OCI-LY1 (cell line): ENCODE data around the gene FRK.

Source experiments
- H2AFZ ChIP-seq: fragments of 200-600 bp; sonication (generic), shearing (Covaris generic); 2 replicates; pipeline ENCODE4 v1.6.0; 2014; ENCODE audit warnings: antibody characterized with exemption, mild to moderate bottlenecking, low read length
- H3F3A ChIP-seq: fragments of 200-600 bp; sonication (generic), shearing (Covaris generic); 2 replicates; pipeline ENCODE4 v1.6.0; 2014; ENCODE audit warnings: mild to moderate bottlenecking, antibody characterized with exemption, low read length, moderate library complexity; ENCODE audit not compliant: insufficient read depth
- H3K27ac ChIP-seq: fragments of 200-600 bp; sonication (generic); 2 replicates; pipeline ENCODE4 v1.5.1; 2014; ENCODE audit warnings: low read length, mixed run types, mild to moderate bottlenecking, low read depth; ENCODE audit not compliant: poor library complexity, severe bottlenecking
- H3K27me3 ChIP-seq: fragments of 200-600 bp; sonication (generic); 2 replicates; pipeline ENCODE4 v1.6.0; 2014; ENCODE audit warnings: antibody characterized with exemption, mild to moderate bottlenecking, low read length, moderate library complexity; ENCODE audit not compliant: insufficient read depth
- H3K36me3 ChIP-seq: fragments of 200-600 bp; sonication (generic); 2 replicates; pipeline ENCODE4 v1.6.1; 2014; ENCODE audit warnings: mild to moderate bottlenecking, antibody characterized with exemption, low read length, moderate library complexity, mixed read lengths; ENCODE audit not compliant: insufficient read depth
- H3K4me1 ChIP-seq: fragments of 200-600 bp; sonication (generic); 2 replicates; pipeline ENCODE4 v1.5.1; 2014; ENCODE audit warnings: mild to moderate bottlenecking, low read length, moderate library complexity; ENCODE audit not compliant: insufficient read depth, severe bottlenecking
- H3K4me2 ChIP-seq: fragments of 200-600 bp; sonication (generic), shearing (Covaris generic); 2 replicates; pipeline ENCODE4 v1.6.1; 2014; ENCODE audit warnings: low read length
- H3K4me3 ChIP-seq: fragments of 200-600 bp; sonication (generic); 2 replicates; pipeline ENCODE4 v1.5.1; 2014; ENCODE audit warnings: low read length, low read depth, mild to moderate bottlenecking, mixed read lengths; ENCODE audit not compliant: poor library complexity, severe bottlenecking
- H3K79me2 ChIP-seq: fragments of 200-600 bp; shearing (Covaris generic); 2 replicates; pipeline ENCODE4 v1.6.1; 2016; ENCODE audit warnings: mixed run types, low read length, mixed read lengths; ENCODE audit not compliant: insufficient read depth
- H3K9ac ChIP-seq: fragments of 200-600 bp; sonication (generic), shearing (Covaris generic); 2 replicates; pipeline ENCODE4 v1.6.1; 2014; ENCODE audit warnings: mild to moderate bottlenecking, low read length, mixed read lengths
- H3K9me2 ChIP-seq: fragments of 200-600 bp; sonication (generic), shearing (Covaris generic); 2 replicates; pipeline ENCODE4 v1.6.1; 2014; ENCODE audit warnings: low read depth, mild to moderate bottlenecking, low read length, mixed read lengths
- H3K9me3 ChIP-seq: fragments of 200-600 bp; shearing (Covaris generic); 2 replicates; pipeline ENCODE4 v1.6.1; 2014; ENCODE audit warnings: low read length, mixed read lengths
- H4K20me1 ChIP-seq: fragments of 200-600 bp; sonication (generic), shearing (Covaris generic); 2 replicates; pipeline ENCODE4 v1.6.0; 2016; ENCODE audit warnings: mild to moderate bottlenecking, low read length; ENCODE audit not compliant: insufficient read depth
- EZH2 ChIP-seq: fragments of 200-600 bp; sonication (generic), shearing (Covaris generic); IDR thresholded peaks from 2 replicates; pipeline ENCODE4 v1.8.0; 2017; ENCODE audit warnings: borderline replicate concordance, mixed run types, mild to moderate bottlenecking, antibody characterized with exemption, low read length, moderate library complexity, mixed read lengths
- TF ChIP-seq, protein P1 (sequence below): fragments of 200-600 bp; sonication (generic), shearing (Covaris generic); IDR thresholded peaks from 2 replicates; pipeline ENCODE4 v1.5.1; 2017; ENCODE audit warnings: mild to moderate bottlenecking, antibody characterized with exemption, low read length, moderate library complexity, mixed read lengths

The FRK gene

DNA sequence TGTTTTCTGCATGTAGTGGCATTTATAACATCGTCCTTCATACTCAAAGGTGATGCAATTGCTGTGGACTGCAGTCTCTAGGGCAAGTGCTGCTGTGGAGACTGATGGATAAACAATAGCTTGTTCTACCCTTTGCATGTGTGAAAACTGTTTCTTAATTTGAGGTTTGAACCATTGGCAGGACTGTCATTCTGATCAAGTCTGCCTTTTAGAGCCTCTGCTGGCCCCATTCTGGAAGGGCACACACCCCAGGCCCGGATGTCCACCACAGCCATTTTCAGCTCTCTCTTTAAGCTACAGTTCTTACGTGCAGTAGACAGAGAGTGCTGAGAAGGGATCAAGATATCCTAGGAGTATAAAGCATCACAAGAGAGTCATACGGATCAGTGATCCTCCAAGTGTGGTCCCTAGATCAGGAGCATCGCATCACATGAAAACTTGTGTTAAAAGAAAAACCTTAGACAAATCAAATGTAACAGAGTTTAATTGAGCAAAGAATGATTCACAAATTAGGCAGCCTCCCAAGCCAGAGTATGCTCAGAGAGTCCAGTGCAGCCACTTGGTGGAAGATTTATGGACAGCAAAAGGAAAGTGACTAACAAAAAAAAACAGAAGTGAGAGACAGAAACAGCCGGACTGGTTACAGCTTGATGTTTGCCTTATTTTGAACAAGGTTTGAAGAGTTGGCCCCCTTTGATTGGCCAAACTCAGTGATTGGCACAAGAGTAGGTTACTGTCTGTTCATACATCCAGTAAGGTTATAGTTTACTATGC lies 52.0 kb downstream of the FRK start:
- Histone ChIP-seq H3K79me2 (no peaks in the 10 kb centered on the region), H3K27ac (peak overlapping the region; percentile 53), H3K36me3 (no peaks in the 10 kb centered on the region), H3K4me2 (peak overlapping the region; percentile 36; the same call in 1 of the 2 replicates), H3K9ac (no peak overlapping the region; the same call in 1 of the 2 replicates), H3K9me2 (no peaks in the 10 kb centered on the region), H3K4me3 (no peak overlapping the region), H3F3A (no peaks in the 10 kb centered on the region), H4K20me1 (no peaks in the 10 kb centered on the region), H2AFZ (no peak overlapping the region), H3K9me3 (no peaks in the 10 kb centered on the region), H3K4me1 (peaks cover 10% of the 10 kb centered on the region), H3K27me3 (no peaks in the 10 kb centered on the region)
- TF ChIP-seq, protein P1, sequence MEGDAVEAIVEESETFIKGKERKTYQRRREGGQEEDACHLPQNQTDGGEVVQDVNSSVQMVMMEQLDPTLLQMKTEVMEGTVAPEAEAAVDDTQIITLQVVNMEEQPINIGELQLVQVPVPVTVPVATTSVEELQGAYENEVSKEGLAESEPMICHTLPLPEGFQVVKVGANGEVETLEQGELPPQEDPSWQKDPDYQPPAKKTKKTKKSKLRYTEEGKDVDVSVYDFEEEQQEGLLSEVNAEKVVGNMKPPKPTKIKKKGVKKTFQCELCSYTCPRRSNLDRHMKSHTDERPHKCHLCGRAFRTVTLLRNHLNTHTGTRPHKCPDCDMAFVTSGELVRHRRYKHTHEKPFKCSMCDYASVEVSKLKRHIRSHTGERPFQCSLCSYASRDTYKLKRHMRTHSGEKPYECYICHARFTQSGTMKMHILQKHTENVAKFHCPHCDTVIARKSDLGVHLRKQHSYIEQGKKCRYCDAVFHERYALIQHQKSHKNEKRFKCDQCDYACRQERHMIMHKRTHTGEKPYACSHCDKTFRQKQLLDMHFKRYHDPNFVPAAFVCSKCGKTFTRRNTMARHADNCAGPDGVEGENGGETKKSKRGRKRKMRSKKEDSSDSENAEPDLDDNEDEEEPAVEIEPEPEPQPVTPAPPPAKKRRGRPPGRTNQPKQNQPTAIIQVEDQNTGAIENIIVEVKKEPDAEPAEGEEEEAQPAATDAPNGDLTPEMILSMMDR, result no peak
- TF ChIP-seq EZH2, result no peak

DNA sequence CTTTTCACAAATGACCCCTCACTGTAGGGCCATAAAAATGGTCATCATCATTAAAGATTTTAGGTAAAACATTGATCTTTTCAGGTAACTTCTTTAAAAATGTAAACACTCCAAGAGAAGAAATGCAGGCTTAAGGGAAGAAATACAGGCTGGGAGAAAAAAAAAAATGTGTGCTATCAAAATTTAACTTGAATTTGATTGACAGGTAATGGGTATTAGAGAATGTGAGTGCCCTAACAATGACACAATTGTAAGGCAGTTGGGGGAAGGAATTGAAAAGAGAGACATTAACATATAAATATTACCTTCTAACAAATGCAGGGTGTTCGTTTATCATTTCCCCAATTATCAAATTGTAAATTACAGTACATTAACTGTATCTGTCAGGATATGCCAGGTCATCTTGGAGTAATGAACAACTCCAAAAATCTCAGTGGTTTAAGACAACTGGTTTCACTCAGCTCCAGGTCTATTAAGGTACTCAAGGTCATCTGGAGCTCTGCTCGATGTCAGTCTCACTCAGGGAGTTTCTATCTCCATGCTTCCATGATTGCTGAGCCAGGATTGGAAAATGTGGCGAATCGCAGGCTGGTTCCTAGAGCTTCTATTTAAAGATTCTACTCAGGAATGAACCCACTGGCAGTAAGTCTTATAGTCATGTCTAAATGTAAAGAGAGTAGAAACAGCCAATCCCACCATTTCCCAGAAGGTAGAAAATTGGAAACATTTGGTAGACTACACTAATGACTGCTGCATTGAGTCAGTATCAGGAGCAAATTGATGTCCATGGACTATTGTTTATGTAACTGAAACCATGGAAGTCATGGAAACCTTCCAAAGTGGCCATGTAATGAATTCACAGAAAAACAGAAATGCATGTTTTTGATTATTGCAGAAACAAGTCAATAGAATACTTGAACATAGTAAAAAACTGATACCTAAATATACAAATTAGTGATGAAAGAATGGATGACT lies 55.6 kb downstream of the FRK start:
- Histone ChIP-seq H3K9me2 (no peaks in the 10 kb centered on the region), H3K79me2 (no peaks in the 10 kb centered on the region), H3K4me3 (no peak overlapping the region), H3K36me3 (no peaks in the 10 kb centered on the region), H3K9me3 (no peaks in the 10 kb centered on the region), H4K20me1 (no peaks in the 10 kb centered on the region), H3K4me1 (peaks cover 10% of the 10 kb centered on the region), H2AFZ (no peak overlapping the region), H3K27ac (no peak overlapping the region), H3F3A (no peaks in the 10 kb centered on the region), H3K9ac (no peak overlapping the region), H3K27me3 (no peaks in the 10 kb centered on the region), H3K4me2 (no peak overlapping the region)
- TF ChIP-seq EZH2, result no peak
- TF ChIP-seq, protein P1, result no peak

DNA sequence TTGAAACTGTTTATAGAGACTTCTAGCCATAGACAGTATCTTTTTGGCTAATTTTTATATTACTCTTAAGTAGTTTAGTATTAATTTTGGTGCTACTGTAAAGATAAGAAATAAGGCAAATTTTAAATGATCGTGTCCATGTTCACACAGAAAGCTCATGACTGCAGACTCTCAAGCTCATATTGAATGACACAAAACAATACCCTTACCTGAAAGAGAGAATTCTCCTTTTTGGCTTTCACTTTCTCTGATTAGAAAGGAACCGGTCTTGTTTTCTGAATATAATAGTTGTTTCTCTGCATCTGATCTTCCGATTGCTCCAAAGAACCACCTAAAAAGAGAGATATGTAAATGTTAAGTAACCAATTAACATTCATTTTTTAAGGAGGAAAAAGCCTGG lies 57.0 kb downstream of the FRK start:
- H2AFZ ChIP-seq, result no peak overlapping the region
- no peak overlapping the region for H3K4me2 ChIP-seq
- no peaks in the 10 kb centered on the region for H3K79me2 ChIP-seq
- H4K20me1 ChIP-seq, result no peaks in the 10 kb centered on the region
- H3K9me3 ChIP-seq, result no peaks in the 10 kb centered on the region
- no peaks in the 10 kb centered on the region for H3K36me3 ChIP-seq
- H3K27me3 ChIP-seq, result no peaks in the 10 kb centered on the region
- no peak overlapping the region for H3K9ac ChIP-seq
- no peaks in the 10 kb centered on the region for H3K9me2 ChIP-seq
- H3F3A ChIP-seq, result no peaks in the 10 kb centered on the region
- no peak overlapping the region for H3K27ac ChIP-seq
- H3K4me3 ChIP-seq, result no peak overlapping the region
- TF ChIP-seq EZH2, result no peak
- TF ChIP-seq, protein P1, result no peak
- H3K4me1 ChIP-seq, result peaks cover 2% of the 10 kb centered on the region
